NCI-H82 treated with DMSO at 0.1 percent for 48 hours (cell line): Measurements from ENCODE around the gene ADAMTS12.

Experiments
- DNase-seq: peaks from one replicate; lab custom pipeline; 2025; ENCODE audit not compliant: unreplicated experiment; lab: John Stamatoyannopoulos, UW

The ADAMTS12 gene

GRCh38 chr5:33487236-33487635, 404.6 kb downstream of the ADAMTS12 start:
- DNase-seq = no peak

GRCh38 chr5:33482335-33482734, 409.5 kb downstream of the ADAMTS12 start:
- no peak for DNase-seq

GRCh38 chr5:33480876-33481275, 410.9 kb downstream of the ADAMTS12 start:
- DNase-seq = no peak

- no peak for DNase-seq
These were observed 412.5 kb downstream of the ADAMTS12 start for GRCh38 chr5:33479311-33479710.

GRCh38 chr5:33477816-33478215, 414.0 kb downstream of the ADAMTS12 start:
- no peak for DNase-seq

- DNase-seq = no peak
These were observed 414.8 kb downstream of the ADAMTS12 start for GRCh38 chr5:33476992-33477391.

- DNase-seq = no peak
These were observed 416.1 kb downstream of the ADAMTS12 start for GRCh38 chr5:33475706-33476105.

- no peak for DNase-seq
These were observed 416.8 kb downstream of the ADAMTS12 start for GRCh38 chr5:33474931-33475499.

GRCh38 chr5:33474004-33474403, 417.8 kb downstream of the ADAMTS12 start:
- no peak for DNase-seq
